HG02938 (cell line): ENCODE measurements around the gene MYH7B.

Experiments
- ATAC-seq: cut with Tn5 transposase; IDR thresholded peaks from one replicate; pipeline ENCODE4 v1.9.1; 2021; ENCODE audit warnings: mild to moderate bottlenecking, moderate library complexity; ENCODE audit not compliant: unreplicated experiment

MYH7B gene

DNA sequence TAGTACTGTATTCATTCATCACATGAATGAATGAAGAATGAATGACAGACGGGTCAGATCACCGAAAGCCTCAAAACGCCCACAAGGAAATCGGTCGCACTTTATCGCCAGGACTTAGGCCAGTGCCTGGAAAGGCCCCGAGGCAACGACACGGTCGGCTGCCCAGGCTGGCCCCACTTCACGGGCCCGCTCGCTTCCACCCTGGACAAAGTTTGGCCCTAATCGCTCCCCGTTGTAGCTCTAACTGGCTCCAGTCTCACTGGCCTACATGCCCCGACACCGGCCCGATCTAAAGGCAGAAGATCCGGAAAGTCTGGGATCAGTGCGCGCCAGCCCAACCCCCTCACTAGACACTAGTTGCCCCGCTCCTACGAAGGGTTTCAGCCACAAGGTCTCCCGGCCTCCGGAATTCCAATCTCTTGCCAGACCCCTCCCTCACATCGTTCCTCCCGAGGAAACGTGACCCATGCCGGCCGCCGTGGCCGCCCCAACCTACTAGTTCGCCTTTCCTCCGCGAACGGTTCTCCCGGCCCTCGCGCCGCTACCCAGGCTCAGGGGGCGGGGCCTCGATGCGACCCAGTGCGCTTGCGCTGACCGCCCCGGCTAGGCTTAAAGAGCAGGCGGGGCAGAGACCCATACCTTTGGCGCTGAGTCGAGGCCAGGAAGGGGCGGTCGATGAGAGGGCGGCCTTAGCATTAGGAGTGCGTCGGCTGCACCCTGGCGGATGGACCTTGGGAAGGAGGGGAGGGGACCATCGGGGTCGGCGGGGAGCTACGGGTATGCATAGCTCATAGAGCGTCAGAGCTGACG lies at the start of gene MYH7B, which contains the start of gene GSS:
Gene MYH7B (plus strand): TSS at position 638 of the 810 bp plus-strand sequence. CDS start 22,138 bp downstream, outside the sequence.
Gene GSS (minus strand): TSS at position 576 of the 810 bp plus-strand sequence. CDS start 3,954 bp downstream, outside the sequence.
- peak; percentile 71 for ATAC-seq

DNA sequence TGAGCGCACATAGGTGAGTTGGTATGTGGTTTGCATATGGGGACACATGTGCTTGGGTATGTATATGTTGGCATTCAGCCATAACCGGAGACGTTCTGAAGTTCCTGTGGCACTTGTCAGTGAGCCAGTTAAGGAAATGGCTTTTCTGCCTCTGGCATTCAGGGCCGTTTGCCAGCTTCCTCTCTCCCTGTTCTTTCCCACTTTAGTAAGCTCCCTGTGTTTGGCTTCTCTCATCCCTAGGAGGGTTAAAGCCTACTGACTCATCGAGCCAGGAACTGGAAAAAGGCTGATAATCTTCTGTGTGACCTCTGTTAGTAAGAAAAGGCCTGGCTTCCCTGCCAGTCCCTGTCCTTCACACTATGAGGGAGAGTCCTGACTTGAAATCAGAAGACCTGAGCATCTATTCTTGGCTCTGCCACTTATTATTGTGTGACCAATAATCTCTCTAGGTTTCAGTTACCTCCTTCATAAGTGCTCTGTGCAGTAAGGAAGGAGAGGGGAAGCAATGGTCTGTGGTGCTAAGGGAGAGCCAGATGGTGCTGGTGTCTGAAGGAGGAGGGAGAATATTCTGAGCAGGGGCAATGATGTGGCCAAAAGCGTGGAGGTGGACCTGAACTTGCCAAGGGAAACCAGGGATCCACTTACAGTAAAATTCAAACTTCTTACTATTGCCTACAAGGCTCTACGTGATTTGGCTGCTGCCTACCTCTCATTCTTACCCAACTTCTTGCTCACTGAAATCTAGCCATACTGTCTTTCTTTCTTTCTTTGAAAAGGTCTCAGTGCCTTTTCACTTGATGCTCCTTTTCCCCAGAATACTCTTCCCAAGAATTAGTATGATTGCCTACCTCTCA lies 47.8 kb upstream of the MYH7B start:
- no peak for ATAC-seq

- no peak for ATAC-seq
Observed at GRCh38 chr20:34915131-34915530, 40.5 kb upstream of the MYH7B start.

GRCh38 chr20:34915749-34916455 lies 39.8 kb upstream of the MYH7B start:
- ATAC-seq, result no peak

GRCh38 chr20:34916774-34917354 lies 38.8 kb upstream of the MYH7B start:
- no peak for ATAC-seq

GRCh38 chr20:34920055-34920454 lies 35.6 kb upstream of the MYH7B start:
- no peak for ATAC-seq

DNA sequence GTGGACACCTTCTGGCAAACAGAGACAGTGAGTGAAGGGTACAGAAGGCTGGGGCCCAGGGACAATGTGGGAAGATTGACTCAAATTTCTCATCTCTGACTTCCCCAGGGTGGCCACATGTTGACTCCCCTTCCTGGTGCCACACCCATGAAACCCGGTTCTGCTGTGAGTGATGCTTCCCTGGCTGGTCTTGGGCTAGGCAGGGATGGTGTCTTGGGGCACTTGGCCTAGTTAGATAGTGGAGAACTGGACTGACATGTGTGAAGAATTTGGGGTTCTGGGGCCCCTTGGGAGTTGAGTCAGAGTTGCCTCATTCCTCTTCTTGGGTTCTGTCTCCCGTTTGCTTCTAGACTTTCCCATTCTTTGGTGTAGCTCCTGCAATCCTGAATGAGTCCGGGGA lies 34.2 kb upstream of the MYH7B start:
- ATAC-seq, result no peak

GRCh38 chr20:34922654-34923381 lies 32.9 kb upstream of the MYH7B start:
- no peak for ATAC-seq

GRCh38 chr20:34923414-34923813 lies 32.3 kb upstream of the MYH7B start:
- no peak for ATAC-seq

- no peak for ATAC-seq
Observed at GRCh38 chr20:34925341-34925740, 30.3 kb upstream of the MYH7B start.

GRCh38 chr20:34925981-34926380 lies 29.7 kb upstream of the MYH7B start:
- no peak for ATAC-seq

GRCh38 chr20:34926581-34926980 lies 29.1 kb upstream of the MYH7B start:
- ATAC-seq, result no peak

- no peak for ATAC-seq
Observed at GRCh38 chr20:34927736-34928135, 27.9 kb upstream of the MYH7B start.

- ATAC-seq, result no peak
Observed at GRCh38 chr20:34928411-34928810, 27.3 kb upstream of the MYH7B start.

GRCh38 chr20:34931771-34932170 lies 23.9 kb upstream of the MYH7B start:
- no peak for ATAC-seq

- no peak for ATAC-seq
Observed at GRCh38 chr20:34938466-34939163, 17.1 kb upstream of the MYH7B start.

- ATAC-seq, result no peak
Observed at GRCh38 chr20:34940081-34940481, 15.6 kb upstream of the MYH7B start.

GRCh38 chr20:34941226-34941625 lies 14.4 kb upstream of the MYH7B start:
- ATAC-seq, result no peak

GRCh38 chr20:34942301-34942700 lies 13.4 kb upstream of the MYH7B start:
- no peak for ATAC-seq
